ENCODE results near the gene DRD1.
A peak's percentile ranks its signal among the peaks of the same experiment; 100 is the strongest.

DRD1 gene

GRCh38 chr5:175444060-175444904 is at the start of gene DRD1:
TSS of gene DRD1 (minus strand) at chr5:175444182. CDS start at chr5:175443099, 1,083 bp downstream.
- DNase-seq, result no peak

GRCh38 chr5:175493726-175494125 is 49.7 kb upstream of the DRD1 start:
- DNase-seq, result no peak

GRCh38 chr5:175493260-175493659 is 49.3 kb upstream of the DRD1 start:
- DNase-seq, result no peak

- DNase-seq, result no peak
These were observed 47.2 kb upstream of the DRD1 start for GRCh38 chr5:175491223-175491622.

GRCh38 chr5:175489693-175490443 is 45.9 kb upstream of the DRD1 start:
- DNase-seq, result no peak

GRCh38 chr5:175487514-175488222 is 43.7 kb upstream of the DRD1 start:
- DNase-seq, result no peak

GRCh38 chr5:175485631-175486030 is 41.6 kb upstream of the DRD1 start:
- no peak for DNase-seq

- DNase-seq, result no peak
These were observed 40.8 kb upstream of the DRD1 start for GRCh38 chr5:175484829-175485228.

- no peak for DNase-seq
These were observed 40.3 kb upstream of the DRD1 start for GRCh38 chr5:175484322-175484721.

GRCh38 chr5:175483337-175483736 is 39.4 kb upstream of the DRD1 start:
- DNase-seq, result no peak

GRCh38 chr5:175479125-175479881 is 35.3 kb upstream of the DRD1 start:
- no peak for DNase-seq

- DNase-seq, result peak; percentile 87
These were observed 34.6 kb upstream of the DRD1 start, which contains the start of gene SFXN1 for GRCh38 chr5:175478384-175479124. TSS of gene SFXN1 (plus strand) at chr5:175478560. CDS start at chr5:175492104, 13,544 bp downstream.

- DNase-seq, result no peak
These were observed 34.0 kb upstream of the DRD1 start for GRCh38 chr5:175478008-175478383.

GRCh38 chr5:175477440-175477839 is 33.5 kb upstream of the DRD1 start:
- no peak for DNase-seq

GRCh38 chr5:175475248-175475647 is 31.3 kb upstream of the DRD1 start:
- DNase-seq, result no peak

GRCh38 chr5:175472378-175472777 is 28.4 kb upstream of the DRD1 start:
- no peak for DNase-seq

- no peak for DNase-seq
These were observed 27.6 kb upstream of the DRD1 start for GRCh38 chr5:175471628-175472027.

GRCh38 chr5:175471196-175471595 is 27.2 kb upstream of the DRD1 start:
- no peak for DNase-seq

- no peak for DNase-seq
These were observed 26.8 kb upstream of the DRD1 start for GRCh38 chr5:175470781-175471180.

- no peak for DNase-seq
These were observed 25.9 kb upstream of the DRD1 start for GRCh38 chr5:175469916-175470315.

GRCh38 chr5:175468892-175469291 is 24.9 kb upstream of the DRD1 start:
- no peak for DNase-seq
